K562 (cell line): Measurements from ENCODE around the gene SLFN14. TPM values are rescaled to one million over a fixed set of nuclear protein-coding genes. Genes with fewer than 3 reads are reported as not detected.

Experiments used
- ATAC-seq: fragments of 200-7000 bp; cut with Tn5 transposase; 3 replicates; pipeline ENCODE4 v1.9.1; 2020; ENCODE audit warnings: moderate library complexity
- BruUV-seq: library from RNA; stranded (reverse); fragments of 400-500 nt; replicated peaks from 2 replicates; lab custom pipeline; 2021; lab: Mats Ljungman, UMichigan
- CTCF ChIA-PET: fragments of 300-600 bp; formaldehyde crosslinking; extraction: SDS; loops from one replicate; lab custom pipeline; 2021; ENCODE audit warnings: low intra/inter-chr PET ratio; lab: Yijun Ruan, JAX
- POLR2A ChIA-PET: fragments of 300-600, 350-650 bp; sonication (Branson Sonifier 250); formaldehyde crosslinking; extraction: SDS; loops from one replicate; lab custom pipeline; 2021; ENCODE audit warnings: antibody characterized with exemption, inconsistent platforms; lab: Yijun Ruan, JAX
- DNase-seq, 4 experiments: peaks; one replicate each; pipeline versions ENCODE4 v3.0.0 to v3.0.0-alpha.2; 2011 to 2018; ENCODE audit warnings: low spot score in 3 of 4, mixed read lengths in 3 of 4; ENCODE audit errors: extremely low read depth in 1 of 4
- FAIRE-seq: peaks from 2 replicates; lab custom pipeline; 2011; peaks lifted over from hg19 to GRCh38; lab: Jason Lieb, UNC
- H2AFZ ChIP-seq: 2 replicates; pipeline ENCODE4 v1.6.0; 2011; ENCODE audit warnings: low read depth, low read length, control low read depth, inconsistent platforms
- H3K27ac ChIP-seq: fragments of 200-600 bp; 3 replicates; pipeline ENCODE4 v1.8.0; 2011; ENCODE audit warnings: low read depth, mild to moderate bottlenecking, control low read depth, inconsistent platforms, low read length, moderate library complexity, mixed read lengths; ENCODE audit errors: extremely low read depth
- H3K27me3 ChIP-seq, 2 experiments: fragments of 300-600 bp in 1 of 2; 2 replicates in 1 of 2; 3 replicates in 1 of 2; pipeline versions ENCODE4 v1.6.0 to v1.8.0; 2011; ENCODE audit warnings: inconsistent platforms in 2 of 2, low read length in 2 of 2, mild to moderate bottlenecking in 1 of 2, mixed read lengths in 1 of 2, moderate library complexity in 1 of 2; ENCODE audit not compliant: control insufficient read depth in 2 of 2, insufficient read depth in 2 of 2
- H3K36me3 ChIP-seq: fragments of 300-600 bp; 3 replicates; pipeline ENCODE4 v1.8.0; 2011; ENCODE audit warnings: mild to moderate bottlenecking, low read length, inconsistent platforms; ENCODE audit not compliant: control insufficient read depth, insufficient read depth
- H3K4me1 ChIP-seq, 2 experiments: fragments of 200-600 bp in 1 of 2; replicated peaks in 1 of 2; 2 replicates in 1 of 2; 3 replicates in 1 of 2; pipeline versions ENCODE4 v1.5.1 to v1.8.0; 2011; ENCODE audit warnings: inconsistent platforms in 2 of 2, low read length in 2 of 2, mild to moderate bottlenecking in 1 of 2, mixed read lengths in 1 of 2, moderate library complexity in 1 of 2; ENCODE audit not compliant: control insufficient read depth in 2 of 2, insufficient read depth in 2 of 2
- H3K4me2 ChIP-seq: 2 replicates; pipeline ENCODE4 v1.6.1; 2011; ENCODE audit warnings: low read length, control low read depth, inconsistent platforms, mixed read lengths; ENCODE audit not compliant: insufficient read depth
- H3K4me3 ChIP-seq: fragments of 200-600 bp; sonication (generic), shearing (Covaris generic); 2 replicates; pipeline ENCODE4 v1.5.1; 2016; ENCODE audit warnings: control low read depth, inconsistent platforms
- H3K79me2 ChIP-seq: fragments of 200-600 bp; 3 replicates; pipeline ENCODE4 v1.8.0; 2011; ENCODE audit warnings: low read length, inconsistent platforms; ENCODE audit not compliant: control insufficient read depth, insufficient read depth
- H3K9ac ChIP-seq, 2 experiments: 2 replicates each; pipeline versions ENCODE4 v1.6.0 to v1.6.1; 2011; ENCODE audit warnings: low read depth in 2 of 2, low read length in 2 of 2, control low read depth in 1 of 2, inconsistent platforms in 1 of 2, mild to moderate bottlenecking in 1 of 2, mixed read lengths in 1 of 2; ENCODE audit not compliant: insufficient read depth in 1 of 2
- H3K9me1 ChIP-seq: one replicate; pipeline ENCODE4 v1.6.0; 2011; ENCODE audit warnings: inconsistent platforms, mild to moderate bottlenecking, low read length, moderate library complexity; ENCODE audit not compliant: control insufficient read depth, insufficient read depth
- H3K9me3 ChIP-seq: replicated peaks from 2 replicates; pipeline ENCODE4 v1.5.1; 2011; ENCODE audit warnings: low read depth, low read length, inconsistent platforms; ENCODE audit not compliant: control insufficient read depth, insufficient read depth
- H4K20me1 ChIP-seq: replicated peaks from 2 replicates; pipeline ENCODE4 v1.6.1; 2011; ENCODE audit warnings: low read length, inconsistent platforms, mixed read lengths; ENCODE audit not compliant: control insufficient read depth, insufficient read depth
- ATF3 ChIP-seq, 2 experiments: fragments of 450-650 bp in 1 of 2; sonication (generic) in 1 of 2; formaldehyde crosslinking in 1 of 2; IDR thresholded peaks in 1 of 2; conservative IDR thresholded peaks in 1 of 2; 2 replicates each; pipeline versions ENCODE4 v1.6.1 to v1.8.1; 2016 to 2023; ENCODE audit warnings: mild to moderate bottlenecking in 2 of 2, moderate library complexity in 2 of 2, inconsistent platforms in 1 of 2, missing genetic modification reagents in 1 of 2
- BMI1 ChIP-seq: fragments of 150-350 bp; IDR thresholded peaks from 2 replicates; pipeline ENCODE4 v1.6.1; 2014; ENCODE audit warnings: low read length
- BRD9 ChIP-seq: fragments of 450-650 bp; IDR thresholded peaks from 2 replicates; pipeline ENCODE4 v1.6.1; 2018; ENCODE audit warnings: low read depth; ENCODE audit not compliant: partially characterized antibody
- CC2D1A ChIP-seq: fragments of 450-650 bp; IDR thresholded peaks from 2 replicates; pipeline ENCODE4 v1.6.1; 2017; ENCODE audit warnings: mild to moderate bottlenecking
- CEBPB ChIP-seq: fragments of 450-650 bp; IDR thresholded peaks from 2 replicates; pipeline ENCODE4 v1.6.1; 2016; ENCODE audit warnings: missing genetic modification characterization, missing compliant biosample characterization
- CEBPG ChIP-seq, 3 experiments: fragments of 200-800 bp in 1 of 3; sonication (Bioruptor generic) in 1 of 3; sonication (generic) in 1 of 3; formaldehyde crosslinking in 1 of 3; IDR thresholded peaks in 2 of 3; conservative IDR thresholded peaks in 1 of 3; 2 replicates each; pipeline versions ENCODE4 v1.6.1 to v1.8.0; 2016 to 2022; ENCODE audit warnings: missing compliant biosample characterization in 2 of 3, missing genetic modification characterization in 2 of 3, mild to moderate bottlenecking in 1 of 3, missing genetic modification reagents in 1 of 3
- GATA2 ChIP-seq: sonication (generic); formaldehyde crosslinking; IDR thresholded peaks from 2 replicates; pipeline ENCODE4 v1.4.0; 2020; ENCODE audit warnings: mild to moderate bottlenecking, missing genetic modification reagents
- HDAC1 ChIP-seq, 2 experiments: fragments of 450-650 bp; IDR thresholded peaks; 2 replicates each; pipeline ENCODE4 v1.6.1; 2016 to 2017; ENCODE audit warnings: inconsistent platforms in 1 of 2, mild to moderate bottlenecking in 1 of 2, moderate library complexity in 1 of 2
- MYBL2 ChIP-seq, 2 experiments: fragments of 450-650 bp in 1 of 2; sonication (generic) in 1 of 2; formaldehyde crosslinking in 1 of 2; IDR thresholded peaks; 2 replicates each; pipeline versions ENCODE4 v1.6.1 to v1.8.1; 2017 to 2022; ENCODE audit warnings: borderline replicate concordance in 1 of 2, inconsistent platforms in 1 of 2, low read depth in 1 of 2, mild to moderate bottlenecking in 1 of 2, missing genetic modification reagents in 1 of 2, moderate library complexity in 1 of 2
- RCOR1 ChIP-seq, 2 experiments: IDR thresholded peaks; 2 replicates each; pipeline ENCODE4 v1.6.1; 2012; ENCODE audit warnings: low read depth in 2 of 2, low read length in 2 of 2, borderline replicate concordance in 1 of 2, improper control_type of control experiment in 1 of 2
- SMARCA5 ChIP-seq: fragments of 450-650 bp; IDR thresholded peaks from 2 replicates; pipeline ENCODE4 v1.6.1; 2016
- ZKSCAN8 ChIP-seq: fragments of 200-800 bp; sonication (Bioruptor generic); IDR thresholded peaks from 2 replicates; pipeline ENCODE4 v1.6.1; 2016; ENCODE audit warnings: missing genetic modification characterization, missing compliant biosample characterization
- WGBS: fragments of 100-300 bp; shearing (Covaris generic); methylation state at CpG from one replicate; pipeline ENCODE4 v1.1.6; 2016; ENCODE audit warnings: low coverage, mixed read lengths; ENCODE audit not compliant: insufficient coverage; ENCODE audit errors: missing lambda C conversion rate; 5-methylcytosine and 5-hydroxymethylcytosine counted together
- in situ Hi-C: fragments of 300-500 bp; cut with MboI; formaldehyde crosslinking; loops from 4 replicates; pipeline ENCODE4 v1.15.0; 2018; ENCODE audit warnings: inconsistent platforms, mixed read lengths
- intact Hi-C: fragments of 100-400 bp; cut with micrococcal nuclease; formaldehyde crosslinking; loops from 2 replicates; pipeline ENCODE4 v1.14.2; 2022
- polyA plus RNA-seq, 8 experiments: library from polyadenylated mRNA; depleted of rRNA in 4 of 8; stranded (reverse) in 5 of 8; unstranded in 3 of 8; fragments of >200 nt; fragmentation: Nextera tagmentation in 2 of 8; fragmentation: Illumina TruSeq in 1 of 8; extraction: Ambion mirVana in 2 of 8; extraction: Trizol in 1 of 8; gene quantifications; 2 replicates each; pipeline versions ENCODE4 v1.2.1 to v1.2.3, GENCODE V29; 2011 to 2014; ENCODE audit warnings: inconsistent platforms in 1 of 8, missing spikeins in 1 of 8
- total RNA-seq, 7 experiments: library from RNA; depleted of rRNA in 6 of 7; stranded (reverse); fragments of >200 nt in 6 of 7; fragmentation: Illumina TruSeq in 2 of 7; extraction: Trizol in 2 of 7; gene quantifications; 2 replicates each; pipeline versions ENCODE4 v1.2.1 to v1.2.3, GENCODE V29; 2011 to 2021; ENCODE audit warnings: low replicate concordance in 1 of 7

The SLFN14 gene
- total and polyA plus RNA-seq, 9 of the 15 experiments (the other 6 are each of a cell fraction or from before 2014, with no cell fraction given), result 1.3 to 4.3 (median 3.1) TPM

GRCh38 chr17:35537601-35538141, 22.9 kb downstream of the SLFN14 start, which contains the start of gene SLFN12L (continued):
- 0 out of 4 replicates have a peak, but pooled peaks of 1 of the 2 experiments have one; percentile 38 for TF ChIP-seq RCOR1 (IDR thresholded peaks at IDR 0.05; ENCODE audit: borderline replicate concordance in 1 of 2, low read depth in 2 of 2, low read length in 2 of 2)
- 0 out of 4 replicates have a peak, but pooled peaks of 1 of the 2 experiments have one; percentile 36 for TF ChIP-seq HDAC1 (IDR thresholded peaks at IDR 0.05)
- TF ChIP-seq SMARCA5, result no peak
- no peak for TF ChIP-seq MYBL2 (IDR thresholded peaks at IDR 0.05; ENCODE audit: low read depth)
- TF ChIP-seq MYBL2 (CRISPR knock-in tag; IDR thresholded peaks at IDR 0.05; ENCODE audit: borderline replicate concordance), result no peak

GRCh38 chr17:35536664-35537171, 23.9 kb downstream of the SLFN14 start:
- POLR2A ChIA-PET, result interaction anchor here (0.6 to 1.3 kb wide), 2 partner anchors 42 to 71 kb away, joined by 3 to 4 read pairs; partner anchors contain the start of gene PEX12
- no peak overlapping the region for H3K4me2 ChIP-seq

More at GRCh38 chr17:35536664-35537171, 23.9 kb downstream of the SLFN14 start:
- Histone ChIP-seq H3K4me3 (no peak overlapping the region), H3K79me2 (no peaks in the 10 kb centered on the region), H3K9ac (no peak overlapping the region), H3K9me3 (no peaks in the 10 kb centered on the region), H3K36me3 (no peaks in the 10 kb centered on the region), H2AFZ (0 out of 2 replicates have a peak overlapping the region, but pooled peaks have one; percentile 12), H3K27ac (no peak overlapping the region), H3K9me1 (no peaks in the 10 kb centered on the region), H4K20me1 (no peaks in the 10 kb centered on the region), H3K4me1 (peaks cover 10 to 36% of the 10 kb centered on the region in 2 experiments; a peak in 3 of 5 replicates), H3K27me3 (no peaks in the 10 kb centered on the region)
- 57% methylated on average over 13 of the region's 13 CpGs for WGBS
- TF ChIP-seq CEBPB (tag) (peak; percentile 78), ATF3 (IDR thresholded peaks at IDR 0.05) (peak; percentile 78), ATF3 (CRISPR knock-in tag; conservative IDR thresholded peaks at IDR 0.05) (no peak), BMI1 (no peak), BRD9 (no peak), ZKSCAN8 (CRISPR knock-in tag) (no peak), GATA2 (CRISPR knock-in tag) (no peak), CC2D1A (no peak), CEBPG (CRISPR knock-in tag; IDR thresholded peaks at IDR 0.05) (no peak), CEBPG (tag; conservative IDR thresholded peaks at IDR 0.05 in 1 of 2, IDR thresholded peaks at IDR 0.05 in 1 of 2) (peak; percentile 72 to 79)
- ATAC-seq (peak; percentile 18; the same call in 1 of the 3 replicates), FAIRE-seq (no peak), DNase-seq (no peak)
- CTCF ChIA-PET, result no interaction called here
- no TSS peak for BruUV-seq
- intact Hi-C loops, result loop anchor here (5.0 to 10.0 kb wide), 4 partner anchors 62 to 392 kb away; partner anchors contain the start of genes NLE1, SLFN12 and UNC45B
- in situ Hi-C loops, result loop anchor here (5.0 kb wide), 2 partner anchors 224 to 364 kb away; no protein-coding TSS in a partner anchor
